Sigmoid colon (tissue), 7 donors: Measurements from ENCODE around the gene MCC. TPM values are rescaled to one million over a fixed set of nuclear protein-coding genes. Genes with fewer than 3 reads are reported as not detected.

Experiments
- DNase-seq: peaks from one replicate; pipeline ENCODE4 v3.0.0-alpha.2; 2019
- H3K27ac ChIP-seq, 4 donors: fragments of 200-600 bp; sonication (generic); one replicate each; pipeline ENCODE4 v1.5.1; 2016 to 2019; ENCODE audit warnings: mild to moderate bottlenecking in 1 of 4
- H3K27me3 ChIP-seq, 3 donors: fragments of 200-600 bp; sonication (generic); one replicate each; pipeline ENCODE4 v1.5.1; 2019; ENCODE audit warnings: mild to moderate bottlenecking in 1 of 3
- H3K36me3 ChIP-seq, 4 donors: fragments of 200-600 bp; sonication (generic); one replicate each; pipeline ENCODE4 v1.5.1; 2016 to 2019
- H3K4me1 ChIP-seq, 4 donors: fragments of 200-600 bp; sonication (generic); one replicate each; pipeline ENCODE4 v1.5.1; 2017 to 2019
- H3K4me3 ChIP-seq, 4 donors: fragments of 200-600 bp; sonication (generic); one replicate each; pipeline ENCODE4 v1.5.1; 2017 to 2019; ENCODE audit warnings: mild to moderate bottlenecking in 2 of 4, moderate library complexity in 1 of 4
- H3K9me3 ChIP-seq, 4 donors: fragments of 200-600 bp in 3 of 4; sonication (generic) in 3 of 4; one replicate each; pipeline versions ENCODE4 v1.5.1 to v1.6.1; 2013 to 2019
- CTCF ChIP-seq, 4 experiments: fragments of 450-650 bp in 3 of 4; fragments of 200-600 bp in 1 of 4; IDR thresholded peaks; one replicate each; pipeline ENCODE4 v1.5.1; 2016 to 2019; ENCODE audit warnings: antibody characterized with exemption in 4 of 4, mild to moderate bottlenecking in 3 of 4, moderate library complexity in 2 of 4
- EP300 ChIP-seq, 4 donors: sonication (generic); formaldehyde crosslinking; IDR thresholded peaks; one replicate each; pipeline ENCODE4 v1.6.1; 2017; ENCODE audit warnings: antibody characterized with exemption in 4 of 4
- POLR2A ChIP-seq, 2 donors: fragments of 450-650 bp; IDR thresholded peaks; one replicate each; pipeline ENCODE4 v1.6.1; 2016; ENCODE audit warnings: antibody characterized with exemption in 2 of 2, mild to moderate bottlenecking in 2 of 2, moderate library complexity in 2 of 2
- POLR2AphosphoS5 ChIP-seq, 4 donors: sonication (generic); formaldehyde crosslinking; IDR thresholded peaks; one replicate each; pipeline ENCODE4 v1.6.1; 2017; ENCODE audit warnings: antibody characterized with exemption in 4 of 4
- WGBS, 2 donors: extraction: QIAGEN DNeasy Blood & Tissue Kit; methylation state at CpG; one replicate each; pipeline ENCODE4 v1.1.7; 2013; 5-methylcytosine and 5-hydroxymethylcytosine counted together
- intact Hi-C: fragments of 100-400 bp; cut with DNase I; formaldehyde crosslinking; loops from one replicate; pipeline ENCODE4 v1.15.1; 2023
- polyA plus RNA-seq, 3 donors: library from polyadenylated mRNA; stranded (reverse); fragments of 200-250 nt; gene quantifications; one replicate each; pipeline ENCODE4 v1.2.3, GENCODE V29; 2013
- total RNA-seq, 4 donors: library from RNA; depleted of rRNA; stranded (reverse); fragments of >200 nt; gene quantifications; one replicate each; pipeline ENCODE4 v1.1.0, GENCODE V29; 2016
- donor health status: healthy with polysubstance abuse.
- donor health status: Bipolar disorder and iron deficiency.
- donor health status: healthy.

Gene MCC
- total and polyA plus RNA-seq, 7 donors = 0.69 to 14.0 (median 9.1) TPM

DNA sequence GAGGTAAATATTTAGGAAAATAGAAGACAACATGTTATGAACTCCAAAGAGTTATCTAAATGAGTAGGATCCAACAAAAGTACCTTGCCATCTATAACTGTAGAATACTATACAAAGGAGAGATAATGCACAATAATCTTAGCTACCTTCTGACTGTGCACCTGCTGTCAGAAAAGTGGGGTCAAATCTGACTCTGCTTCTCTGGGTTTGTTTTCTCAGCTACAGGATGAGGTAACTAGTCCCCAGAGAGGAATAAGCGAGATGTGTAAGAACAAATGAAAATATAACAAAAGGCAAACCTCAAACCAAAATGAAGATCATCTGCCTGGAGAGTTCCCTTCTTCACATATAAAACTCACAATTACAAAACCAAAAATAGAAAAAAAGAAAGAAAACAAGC, 306.8 kb downstream of the MCC start:
- no peak for DNase-seq
- no peak for TF ChIP-seq CTCF (IDR thresholded peaks at IDR 0.05)
- TF ChIP-seq POLR2AphosphoS5 (IDR thresholded peaks at IDR 0.05) = no peak
- no peak for TF ChIP-seq POLR2A (IDR thresholded peaks at IDR 0.05)
- TF ChIP-seq EP300 (IDR thresholded peaks at IDR 0.05) = no peak
- no peaks in the 10 kb centered on the region for H3K36me3 ChIP-seq
- 60 to 97% methylated on average over 1 of the region's 1 CpG for WGBS, 2 donors
- no peak overlapping the region for H3K4me3 ChIP-seq
- intact Hi-C loops = no loop called here
- peaks cover 0 to 22% (median 15%) of the 10 kb centered on the region in 4 donors for H3K4me1 ChIP-seq
- no peak overlapping the region for H3K27ac ChIP-seq
- H3K27me3 ChIP-seq = no peaks in the 10 kb centered on the region
- H3K9me3 ChIP-seq = no peaks in the 10 kb centered on the region

DNA sequence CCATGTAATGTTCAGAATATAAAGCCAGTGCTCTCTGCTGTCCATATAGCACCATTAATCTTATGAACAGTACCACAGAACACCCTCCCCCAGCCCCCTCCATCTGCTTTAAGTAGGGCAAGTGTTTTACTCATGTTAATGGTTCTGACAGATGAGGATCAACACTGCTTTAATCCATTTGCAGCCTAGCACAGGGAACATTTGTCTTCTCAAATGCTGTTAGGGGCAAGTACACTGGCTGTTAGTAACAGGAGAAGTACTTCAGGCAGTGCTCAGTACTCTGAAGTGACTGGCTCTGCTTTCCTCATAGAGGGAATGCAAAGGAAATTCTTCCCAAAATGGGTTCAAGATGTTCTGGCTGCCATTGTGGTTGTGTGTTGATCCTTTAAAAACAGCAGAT, 309.1 kb downstream of the MCC start:
- Histone ChIP-seq H3K27ac (no peak overlapping the region), H3K4me1 (peaks cover 0 to 22% (median 15%) of the 10 kb centered on the region in 4 donors), H3K4me3 (no peak overlapping the region), H3K9me3 (no peaks in the 10 kb centered on the region), H3K27me3 (no peaks in the 10 kb centered on the region), H3K36me3 (no peaks in the 10 kb centered on the region)
- intact Hi-C loops = no loop called here
- no peak for TF ChIP-seq EP300 (IDR thresholded peaks at IDR 0.05)
- TF ChIP-seq POLR2A (IDR thresholded peaks at IDR 0.05) = no peak
- TF ChIP-seq CTCF (IDR thresholded peaks at IDR 0.05) = no peak
- peak in 1 of 4 donors; percentile 46 for TF ChIP-seq POLR2AphosphoS5 (IDR thresholded peaks at IDR 0.05)
- DNase-seq = no peak

GRCh38 chr5:113178073-113178779, 310.0 kb downstream of the MCC start:
- TF ChIP-seq POLR2AphosphoS5 (IDR thresholded peaks at IDR 0.05) (no peak), EP300 (IDR thresholded peaks at IDR 0.05) (no peak), POLR2A (IDR thresholded peaks at IDR 0.05) (no peak), CTCF (IDR thresholded peaks at IDR 0.05) (no peak)
- H3K36me3 ChIP-seq = no peaks in the 10 kb centered on the region
- no peak for DNase-seq
- no peaks in the 10 kb centered on the region for H3K27me3 ChIP-seq
- H3K4me3 ChIP-seq = no peak overlapping the region
- WGBS, 2 donors = 78 to 82% methylated on average over 6 of the region's 6 CpGs
- peaks cover 0 to 22% (median 15%) of the 10 kb centered on the region in 4 donors for H3K4me1 ChIP-seq
- H3K9me3 ChIP-seq = no peaks in the 10 kb centered on the region
- intact Hi-C loops = no loop called here
- H3K27ac ChIP-seq = no peak overlapping the region

- intact Hi-C loops = no loop called here
- Histone ChIP-seq H3K4me3 (no peak overlapping the region), H3K27me3 (no peaks in the 10 kb centered on the region), H3K4me1 (peaks cover 0 to 22% (median 15%) of the 10 kb centered on the region in 4 donors), H3K9me3 (no peaks in the 10 kb centered on the region), H3K27ac (no peak overlapping the region), H3K36me3 (no peaks in the 10 kb centered on the region)
- no peak for TF ChIP-seq POLR2A (IDR thresholded peaks at IDR 0.05)
- no peak for TF ChIP-seq CTCF (IDR thresholded peaks at IDR 0.05)
- no peak for TF ChIP-seq POLR2AphosphoS5 (IDR thresholded peaks at IDR 0.05)
- TF ChIP-seq EP300 (IDR thresholded peaks at IDR 0.05) = no peak
- WGBS, 2 donors = 91% methylated on average over 1 of the region's 1 CpG
- DNase-seq = no peak
These were observed 311.0 kb downstream of the MCC start for GRCh38 chr5:113177225-113177624.

GRCh38 chr5:113176734-113177133, 311.5 kb downstream of the MCC start:
- Histone ChIP-seq H3K36me3 (no peaks in the 10 kb centered on the region), H3K4me3 (no peak overlapping the region), H3K27me3 (no peaks in the 10 kb centered on the region), H3K9me3 (no peaks in the 10 kb centered on the region), H3K4me1 (peaks cover 0 to 22% (median 15%) of the 10 kb centered on the region in 4 donors), H3K27ac (no peak overlapping the region)
- intact Hi-C loops = no loop called here
- WGBS, 2 donors = 82 to 88% methylated on average over 4 of the region's 4 CpGs
- no peak for DNase-seq
- no peak for TF ChIP-seq POLR2A (IDR thresholded peaks at IDR 0.05)
- no peak for TF ChIP-seq POLR2AphosphoS5 (IDR thresholded peaks at IDR 0.05)
- TF ChIP-seq CTCF (IDR thresholded peaks at IDR 0.05) = no peak
- no peak for TF ChIP-seq EP300 (IDR thresholded peaks at IDR 0.05)
